Neural cell (in vitro differentiated cells): Measurements from ENCODE around the gene TSPO.

Source experiments
- CTCF ChIP-seq: fragments of 450-650 bp; IDR thresholded peaks from 2 replicates; pipeline ENCODE4 v1.5.1; 2014; ENCODE audit warnings: antibody characterized with exemption, mild to moderate bottlenecking, moderate library complexity; ENCODE audit not compliant: poor library complexity, severe bottlenecking
- EP300 ChIP-seq: fragments of 450-650 bp; conservative IDR thresholded peaks from 2 replicates; pipeline ENCODE4 v1.6.1; 2014; ENCODE audit warnings: antibody characterized with exemption, mild to moderate bottlenecking, moderate library complexity; ENCODE audit not compliant: poor library complexity, severe bottlenecking
- EZH2 ChIP-seq: fragments of 200-600, 300-800 bp; shearing (Covaris generic), sonication (generic); IDR thresholded peaks from 2 replicates; pipeline ENCODE4 v1.6.1; 2014; ENCODE audit warnings: antibody characterized with exemption, low read length, borderline replicate concordance, mild to moderate bottlenecking; ENCODE audit not compliant: insufficient read depth, poor library complexity, severe bottlenecking
- MXI1 ChIP-seq: fragments of 450-650 bp; conservative IDR thresholded peaks from 2 replicates; pipeline ENCODE4 v1.6.1; 2014; ENCODE audit warnings: antibody characterized with exemption, mild to moderate bottlenecking; ENCODE audit not compliant: poor library complexity, severe bottlenecking
- POLR2AphosphoS5 ChIP-seq: IDR thresholded peaks from 2 replicates; pipeline ENCODE4 v1.6.1; 2012
- REST ChIP-seq: IDR thresholded peaks from 2 replicates; pipeline ENCODE4 v1.6.1; 2012; ENCODE audit warnings: borderline replicate concordance
- TAF1 ChIP-seq: IDR thresholded peaks from 2 replicates; pipeline ENCODE4 v1.6.1; 2012; ENCODE audit warnings: low read depth

GRCh38 chr22:43142880-43143562 lies 8.3 kb upstream of the TSPO start, which contains the start of gene MCAT:
- TF ChIP-seq TAF1: no peak
- no peak for TF ChIP-seq REST
- TF ChIP-seq POLR2AphosphoS5: peak; percentile 80
- TF ChIP-seq CTCF: peak; percentile 22
- TF ChIP-seq EZH2: no peak
- TF ChIP-seq MXI1: peak; percentile 97
- TF ChIP-seq EP300: peak; percentile 53
